Endothelial cell of umbilical vein (primary cell): ENCODE results near the gene ZFAND2B. TPM values are rescaled to one million over a fixed set of nuclear protein-coding genes. Genes with fewer than 3 reads are reported as not detected.

Source experiments
- BruUV-seq: library from RNA; stranded (reverse); fragments of 400-500 nt; replicated peaks from 2 replicates; lab custom pipeline; 2021; lab: Mats Ljungman, UMichigan
- CTCF ChIA-PET: fragments of 300-600, 350-600 bp; sonication (Branson Sonifier 250); formaldehyde crosslinking; loops from one replicate; lab custom pipeline; 2021; ENCODE audit warnings: antibody characterized with exemption, inconsistent platforms; lab: Charles Lee
- POLR2A ChIA-PET: fragments of 300-600, 350-600 bp; sonication (Branson Sonifier 250); formaldehyde crosslinking; loops from one replicate; lab custom pipeline; 2021; ENCODE audit warnings: antibody characterized with exemption, inconsistent platforms; lab: Charles Lee
- DNase-seq: peaks from one replicate; pipeline ENCODE4 v3.0.0-alpha.2; 2011; ENCODE audit warnings: low read depth, low spot score
- FAIRE-seq: peaks from 2 replicates; lab custom pipeline; 2011; peaks lifted over from hg19 to GRCh38; lab: Jason Lieb, UNC
- H2AFZ ChIP-seq: 2 replicates; pipeline ENCODE4 v1.6.0; 2012; ENCODE audit warnings: low read depth, low read length, control low read depth, inconsistent platforms
- H3K27ac ChIP-seq: 2 replicates; pipeline ENCODE4 v1.5.1; 2011; ENCODE audit warnings: low read depth, mild to moderate bottlenecking, control low read depth, low read length, moderate library complexity; ENCODE audit not compliant: insufficient read depth
- H3K27me3 ChIP-seq, 2 experiments: 2 replicates each; pipeline versions ENCODE4 v1.6.0 to v1.6.1; 2011; ENCODE audit warnings: low read length in 2 of 2, mixed read lengths in 1 of 2; ENCODE audit not compliant: control insufficient read depth in 2 of 2, insufficient read depth in 2 of 2
- H3K36me3 ChIP-seq, 2 experiments: 2 replicates in 1 of 2; 3 replicates in 1 of 2; pipeline ENCODE4 v1.5.1; 2011; ENCODE audit warnings: low read length in 2 of 2, mild to moderate bottlenecking in 1 of 2, moderate library complexity in 1 of 2; ENCODE audit not compliant: control insufficient read depth in 2 of 2, insufficient read depth in 2 of 2; ENCODE audit errors: extremely low read depth in 1 of 2
- H3K4me1 ChIP-seq: 3 replicates; pipeline ENCODE4 v1.5.1; 2011; ENCODE audit warnings: mild to moderate bottlenecking, low read length; ENCODE audit not compliant: control insufficient read depth, insufficient read depth; ENCODE audit errors: extremely low read depth
- H3K4me2 ChIP-seq: 2 replicates; pipeline ENCODE4 v1.6.1; 2011; ENCODE audit warnings: low read length, control low read depth, mixed read lengths; ENCODE audit not compliant: insufficient read depth
- H3K4me3 ChIP-seq, 3 experiments: fragments of 200-600 bp in 1 of 3; sonication (generic), shearing (Covaris generic) in 1 of 3; replicated peaks in 1 of 3; 2 replicates each; pipeline ENCODE4 v1.5.1; 2011 to 2016; ENCODE audit warnings: control low read depth in 3 of 3, low read length in 3 of 3, mild to moderate bottlenecking in 2 of 3, inconsistent platforms in 1 of 3, low read depth in 1 of 3, moderate library complexity in 1 of 3; ENCODE audit not compliant: insufficient read depth in 1 of 3
- H3K79me2 ChIP-seq: 2 replicates; pipeline ENCODE4 v1.6.0; 2012; ENCODE audit warnings: low read length, inconsistent platforms; ENCODE audit not compliant: control insufficient read depth, insufficient read depth
- H3K9ac ChIP-seq: replicated peaks from 2 replicates; pipeline ENCODE3; 2011; ENCODE audit warnings: low read length, control low read depth; ENCODE audit not compliant: insufficient read depth; ENCODE audit errors: extremely low read depth
- H3K9me1 ChIP-seq: replicated peaks from 3 replicates; pipeline ENCODE4 v1.6.0; 2011; ENCODE audit warnings: mild to moderate bottlenecking, low read length; ENCODE audit not compliant: control insufficient read depth, insufficient read depth; ENCODE audit errors: extremely low read depth
- H3K9me3 ChIP-seq: replicated peaks from 2 replicates; pipeline ENCODE4 v1.5.1; 2012; ENCODE audit warnings: low read length, inconsistent platforms; ENCODE audit not compliant: control insufficient read depth, insufficient read depth
- H4K20me1 ChIP-seq: replicated peaks from 2 replicates; pipeline ENCODE3; 2011; ENCODE audit warnings: mild to moderate bottlenecking, low read length; ENCODE audit not compliant: control insufficient read depth, insufficient read depth; ENCODE audit errors: extremely low read depth
- EZH2 ChIP-seq: IDR thresholded peaks from 2 replicates; pipeline ENCODE4 v1.6.1; 2012; ENCODE audit warnings: borderline replicate concordance, low read depth, mild to moderate bottlenecking, moderate library complexity, low read length, inconsistent platforms; ENCODE audit not compliant: severe bottlenecking
- FOS ChIP-seq: IDR thresholded peaks from 2 replicates; pipeline ENCODE4 v1.6.1; 2011; ENCODE audit warnings: mild to moderate bottlenecking, low read length, moderate library complexity, borderline replicate concordance; ENCODE audit not compliant: insufficient read depth
- GATA2 ChIP-seq: IDR thresholded peaks from 2 replicates; pipeline ENCODE4 v1.7.0; 2011; ENCODE audit warnings: low read depth, mild to moderate bottlenecking, moderate library complexity, mixed read lengths, low read length; ENCODE audit not compliant: insufficient read length, insufficient read depth
- JUN ChIP-seq: IDR thresholded peaks from 2 replicates; pipeline ENCODE4 v1.6.1; 2011; ENCODE audit warnings: borderline replicate concordance, low read depth; ENCODE audit not compliant: insufficient read length, insufficient read depth
- POLR2A ChIP-seq: IDR thresholded peaks from 2 replicates; pipeline ENCODE4 v1.6.1; 2012; ENCODE audit warnings: low read depth, mild to moderate bottlenecking, control low read depth, low read length
- POLR2AphosphoS5 ChIP-seq: IDR thresholded peaks from 2 replicates; pipeline ENCODE4 v1.6.1; 2012; ENCODE audit warnings: low read depth, mild to moderate bottlenecking, control low read depth, low read length, moderate library complexity; ENCODE audit not compliant: insufficient read depth
- dilution Hi-C: fragments of 300-500 bp; cut with MboI; formaldehyde crosslinking; loops from one replicate; pipeline ENCODE4 v1.15.0; 2019; ENCODE audit warnings: low sequenced_read_pairs; ENCODE audit not compliant: extremely low pct_ligation_motif_present
- intact Hi-C: fragments of 100-400 bp; cut with micrococcal nuclease; formaldehyde crosslinking; loops from one replicate; pipeline ENCODE4 v1.10.0; 2022
- polyA plus RNA-seq, 4 experiments: library from polyadenylated mRNA; depleted of rRNA in 3 of 4; stranded (reverse) in 3 of 4; unstranded in 1 of 4; fragments of >200 nt; gene quantifications; 2 replicates each; pipeline versions ENCODE4 v1.2.1 to v1.2.3, GENCODE V29; 2011 to 2012; ENCODE audit warnings: missing spikeins in 1 of 4
- total RNA-seq: library from RNA; stranded (reverse); gene quantifications from 2 replicates; pipeline ENCODE4 v1.2.3, GENCODE V29; 2021

The ZFAND2B gene
- total and polyA plus RNA-seq, 2 donors (not counting 3 experiments of a cell fraction or from before 2014, with no cell fraction given) = 23.3 to 52.0 TPM

- Histone ChIP-seq H3K27ac (peak within 1 kb of the TSS; percentile 76), H3K9me3 (no peaks in the 10 kb centered on the region), H3K4me2 (peak within 1 kb of the TSS; percentile 99), H3K36me3 (peaks cover 3 to 24% of the 10 kb centered on the region in 2 experiments), H3K79me2 (peaks cover 20% of the 10 kb centered on the region), H3K9me1 (no peaks in the 10 kb centered on the region), H3K27me3 (no peaks in the 10 kb centered on the region), H3K9ac (peak within 1 kb of the TSS; percentile 93), H2AFZ (peak within 1 kb of the TSS; percentile 78), H4K20me1 (no peaks in the 10 kb centered on the region), H3K4me3 (peak within 1 kb of the TSS; percentile 70 to 76 (median 70)), H3K4me1 (peaks cover 15% of the 10 kb centered on the region)
- CTCF ChIA-PET = interaction anchor here (0.6 to 1.9 kb wide), 12 partner anchors 10 to 217 kb away, joined by 3 to 19 read pairs (median 5); partner anchors contain the start of genes ABCB6, DNAJB2, GLB1L and SLC23A3
- POLR2A ChIA-PET = interaction anchor here (0.9 to 1.9 kb wide), 5 partner anchors 10 to 53 kb away, joined by 4 to 7 read pairs (median 5); partner anchors contain the start of genes CNPPD1, GLB1L and STK16
- no TSS peak for BruUV-seq
- intact Hi-C loops = loop anchor here (1.0 kb wide), 8 partner anchors 11 to 69 kb away; partner anchors contain the start of genes ABCB6, GLB1L, NHEJ1 and STK16
- DNase-seq = peak; percentile 100
- dilution Hi-C loops = no loop called here
- FAIRE-seq = peak; percentile 99
- TF ChIP-seq POLR2AphosphoS5 (peak; percentile 48), EZH2 (no peak), GATA2 (no peak), FOS (no peak), POLR2A (peak; percentile 85), JUN (no peak)
Measured at GRCh38 chr2:219229305-219230058, 22.9 kb downstream of the ZFAND2B start, which contains the start of the genes ANKZF1 and ATG9A. ANKZF1 (plus strand) TSS chr2:219229806; CDS start chr2:219230258, 452 bp downstream. ATG9A (minus strand) TSS chr2:219229636; CDS start chr2:219228024, 1,612 bp downstream.
